ENCODE results near the gene CRIP1. TPM values are rescaled to one million over a fixed set of nuclear protein-coding genes. Genes with fewer than 3 reads are reported as not detected.

The CRIP1 gene
- total and polyA plus RNA-seq, 4 donors, result 72.8 to 465 (median 301) TPM

DNA sequence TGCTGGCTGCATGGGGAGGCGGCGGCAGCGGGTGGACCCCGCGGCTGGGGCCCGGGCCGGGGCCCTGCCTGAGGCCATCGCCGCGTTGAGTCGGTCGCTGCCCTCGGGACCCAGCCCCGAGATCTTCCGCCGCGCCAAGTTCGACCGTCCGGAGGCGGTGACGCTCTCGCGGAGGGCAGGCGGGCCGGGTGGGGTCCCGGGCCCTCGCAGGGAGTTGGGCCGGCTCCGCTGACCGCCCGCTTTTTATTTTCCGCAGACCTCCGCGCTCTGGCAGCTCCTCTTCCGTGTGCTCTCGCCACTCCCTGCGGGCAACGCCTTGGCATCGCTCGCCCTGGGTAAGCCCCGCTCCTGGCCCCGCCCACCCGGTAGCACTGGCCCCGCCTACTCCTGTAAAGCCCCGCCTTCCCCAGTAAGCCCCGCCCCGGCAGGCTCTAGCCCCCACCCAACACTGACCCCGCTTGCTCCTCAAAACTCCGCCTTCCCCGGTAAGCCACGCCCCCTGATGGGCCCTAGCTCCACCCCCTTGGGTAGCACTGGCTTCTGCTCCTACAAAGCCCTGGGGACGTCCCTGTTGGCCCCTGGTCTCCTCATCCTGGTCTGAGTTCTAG, 4.8 kb downstream of the CRIP1 start:
- DNase-seq (peak in 2 of 3 donors; percentile 60 to 71), ATAC-seq (ENCODE audit: insufficient read depth, low FRiP score) (peak; percentile 10)
- TF ChIP-seq, protein P1, sequence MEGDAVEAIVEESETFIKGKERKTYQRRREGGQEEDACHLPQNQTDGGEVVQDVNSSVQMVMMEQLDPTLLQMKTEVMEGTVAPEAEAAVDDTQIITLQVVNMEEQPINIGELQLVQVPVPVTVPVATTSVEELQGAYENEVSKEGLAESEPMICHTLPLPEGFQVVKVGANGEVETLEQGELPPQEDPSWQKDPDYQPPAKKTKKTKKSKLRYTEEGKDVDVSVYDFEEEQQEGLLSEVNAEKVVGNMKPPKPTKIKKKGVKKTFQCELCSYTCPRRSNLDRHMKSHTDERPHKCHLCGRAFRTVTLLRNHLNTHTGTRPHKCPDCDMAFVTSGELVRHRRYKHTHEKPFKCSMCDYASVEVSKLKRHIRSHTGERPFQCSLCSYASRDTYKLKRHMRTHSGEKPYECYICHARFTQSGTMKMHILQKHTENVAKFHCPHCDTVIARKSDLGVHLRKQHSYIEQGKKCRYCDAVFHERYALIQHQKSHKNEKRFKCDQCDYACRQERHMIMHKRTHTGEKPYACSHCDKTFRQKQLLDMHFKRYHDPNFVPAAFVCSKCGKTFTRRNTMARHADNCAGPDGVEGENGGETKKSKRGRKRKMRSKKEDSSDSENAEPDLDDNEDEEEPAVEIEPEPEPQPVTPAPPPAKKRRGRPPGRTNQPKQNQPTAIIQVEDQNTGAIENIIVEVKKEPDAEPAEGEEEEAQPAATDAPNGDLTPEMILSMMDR (IDR thresholded peaks at IDR 0.05; ENCODE audit: control extremely low read depth, extremely low read depth), result no peak
- Histone ChIP-seq H3K27me3 (ENCODE audit: control insufficient read depth in 3 of 3, insufficient read depth in 3 of 3, low read length in 2 of 3) (peaks cover 0 to 4% (median 0%) of the 10 kb centered on the region in 3 donors), H3K4me1 (ENCODE audit: control insufficient read depth in 5 of 5, insufficient read depth in 5 of 5, low read length in 5 of 5) (peaks cover 0 to 22% (median 13%) of the 10 kb centered on the region in 5 donors), H3K27ac (ENCODE audit: low read depth in 1 of 2, low read length in 1 of 2) (peak overlapping the region; percentile 75 to 89), H3K9ac (ENCODE audit: insufficient read depth in 1 of 2, low read length in 2 of 2) (no peak overlapping the region), H3K9me3 (ENCODE audit: control insufficient read depth in 4 of 4, insufficient read depth in 3 of 4, low read length in 3 of 4) (no peaks in the 10 kb centered on the region), H3K36me3 (ENCODE audit: control insufficient read depth in 4 of 4, insufficient read depth in 4 of 4, low read length in 4 of 4) (peaks cover 0 to 3% (median 0%) of the 10 kb centered on the region in 4 donors), H3K4me3 (peak overlapping the region; percentile 61)
- 2% methylated on average over 27 to 53 of the region's 53 CpGs for WGBS, 2 donors

GRCh38 chr14:105492031-105492970, 5.6 kb downstream of the CRIP1 start:
- DNase-seq, result peak in 1 of 3 donors; percentile 12

GRCh38 chr14:105492971-105493871, 6.5 kb downstream of the CRIP1 start:
- Histone ChIP-seq H3K36me3 (ENCODE audit: control insufficient read depth in 4 of 4, insufficient read depth in 4 of 4, low read length in 4 of 4) (peaks cover 0 to 3% (median 1%) of the 10 kb centered on the region in 4 donors), H3K4me1 (ENCODE audit: control insufficient read depth in 5 of 5, insufficient read depth in 5 of 5, low read length in 5 of 5) (peaks cover 0 to 14% (median 6%) of the 10 kb centered on the region in 5 donors), H3K4me3 (no peak overlapping the region), H3K27ac (ENCODE audit: low read depth in 1 of 2, low read length in 1 of 2) (no peak overlapping the region), H3K9ac (ENCODE audit: insufficient read depth in 1 of 2, low read length in 2 of 2) (no peak overlapping the region), H3K27me3 (ENCODE audit: control insufficient read depth in 3 of 3, insufficient read depth in 3 of 3, low read length in 2 of 3) (no peaks in the 10 kb centered on the region), H3K9me3 (ENCODE audit: control insufficient read depth in 4 of 4, insufficient read depth in 3 of 4, low read length in 3 of 4) (no peaks in the 10 kb centered on the region)
- TF ChIP-seq, protein P1 (IDR thresholded peaks at IDR 0.05; ENCODE audit: control extremely low read depth, extremely low read depth), result no peak
- ATAC-seq (ENCODE audit: insufficient read depth, low FRiP score) (no peak), DNase-seq (peak in 1 of 3 donors; percentile 11)
- WGBS, 2 donors, result 88 to 91% methylated on average over 16 to 20 of the region's 20 CpGs

More at GRCh38 chr14:105492031-105492970, 5.6 kb downstream of the CRIP1 start:
- Histone ChIP-seq H3K4me3 (no peak overlapping the region), H3K4me1 (ENCODE audit: control insufficient read depth in 5 of 5, insufficient read depth in 5 of 5, low read length in 5 of 5) (peaks cover 0 to 20% (median 10%) of the 10 kb centered on the region in 5 donors), H3K36me3 (ENCODE audit: control insufficient read depth in 4 of 4, insufficient read depth in 4 of 4, low read length in 4 of 4) (peaks cover 0 to 3% (median 0%) of the 10 kb centered on the region in 4 donors), H3K27me3 (ENCODE audit: control insufficient read depth in 3 of 3, insufficient read depth in 3 of 3, low read length in 2 of 3) (no peaks in the 10 kb centered on the region), H3K27ac (ENCODE audit: low read depth in 1 of 2, low read length in 1 of 2) (no peak overlapping the region), H3K9ac (ENCODE audit: insufficient read depth in 1 of 2, low read length in 2 of 2) (no peak overlapping the region), H3K9me3 (ENCODE audit: control insufficient read depth in 4 of 4, insufficient read depth in 3 of 4, low read length in 3 of 4) (no peaks in the 10 kb centered on the region)
- TF ChIP-seq, protein P1 (IDR thresholded peaks at IDR 0.05; ENCODE audit: control extremely low read depth, extremely low read depth), result no peak
- ATAC-seq (ENCODE audit: insufficient read depth, low FRiP score), result no peak
- WGBS, 2 donors, result 90 to 92% methylated on average over 24 of the region's 24 CpGs

Measured in lung (tissue), 12 donors.